ENCODE results near the gene JPT1. TPM values are rescaled to one million over a fixed set of nuclear protein-coding genes. Genes with fewer than 3 reads are reported as not detected.

Gene JPT1
- total RNA-seq, 2 donors from 2014 or later: 19.6 to 45.7 TPM

GRCh38 chr17:75131278-75132017 lies 22.9 kb downstream of the JPT1 start, which contains the start of gene NT5C:
Gene NT5C, minus strand, starts transcription at chr17:75131742. Its CDS starts 35 bp downstream, at chr17:75131707.
- Histone ChIP-seq H3K27ac (peak within 1 kb of the TSS; percentile 89), H3K4me1 (ENCODE audit: control insufficient read depth in 1 of 2, low read depth in 2 of 2) (peaks cover 3 to 11% of the 10 kb centered on the region in 2 donors), H3K4me3 (peak within 1 kb of the TSS; percentile 98), H3K36me3 (peaks cover 2% of the 10 kb centered on the region), H3K27me3 (replicated peaks; ENCODE audit: insufficient read depth) (no peaks in the 10 kb centered on the region), H3K9me3 (no peaks in the 10 kb centered on the region)
- ATAC-seq (ENCODE audit: insufficient number of reproducible peaks, low FRiP score, low read depth) (peak; percentile 41), DNase-seq (ENCODE audit: low spot score) (peak; percentile 33)
- TF ChIP-seq CTCF (IDR thresholded peaks at IDR 0.05): peak; percentile 67

GRCh38 chr17:75130632-75131277 lies 23.6 kb downstream of the JPT1 start:
- no peaks in the 10 kb centered on the region for H3K27me3 ChIP-seq (replicated peaks; ENCODE audit: insufficient read depth)
- ATAC-seq (ENCODE audit: insufficient number of reproducible peaks, low FRiP score, low read depth): peak; percentile 8
- peak overlapping the region; percentile 98 for H3K4me3 ChIP-seq
- peak overlapping the region; percentile 89 for H3K27ac ChIP-seq
- no peaks in the 10 kb centered on the region for H3K9me3 ChIP-seq
- H3K36me3 ChIP-seq: peaks cover 2% of the 10 kb centered on the region
- H3K4me1 ChIP-seq (ENCODE audit: control insufficient read depth in 1 of 2, low read depth in 2 of 2): peaks cover 3 to 11% of the 10 kb centered on the region in 2 donors
- peak; percentile 16 for TF ChIP-seq CTCF (IDR thresholded peaks at IDR 0.05)
- no peak for DNase-seq (ENCODE audit: low spot score)

- Histone ChIP-seq H3K27me3 (replicated peaks; ENCODE audit: insufficient read depth) (no peaks in the 10 kb centered on the region), H3K4me3 (peak overlapping the region; percentile 98), H3K36me3 (peaks cover 2% of the 10 kb centered on the region), H3K4me1 (ENCODE audit: control insufficient read depth in 1 of 2, low read depth in 2 of 2) (peaks cover 3 to 11% of the 10 kb centered on the region in 2 donors), H3K9me3 (no peaks in the 10 kb centered on the region), H3K27ac (peak overlapping the region in 1 of 2 donors; percentile 89)
- DNase-seq (ENCODE audit: low spot score) (no peak), ATAC-seq (ENCODE audit: insufficient number of reproducible peaks, low FRiP score, low read depth) (no peak)
- no peak for TF ChIP-seq CTCF (IDR thresholded peaks at IDR 0.05)
Observed at GRCh38 chr17:75130059-75130631, 24.2 kb downstream of the JPT1 start.

GRCh38 chr17:75129576-75129975 lies 24.7 kb downstream of the JPT1 start:
- H3K9me3 ChIP-seq: no peaks in the 10 kb centered on the region
- ATAC-seq (ENCODE audit: insufficient number of reproducible peaks, low FRiP score, low read depth): no peak
- H3K4me3 ChIP-seq: no peak overlapping the region
- peaks cover 3 to 11% of the 10 kb centered on the region in 2 donors for H3K4me1 ChIP-seq (ENCODE audit: control insufficient read depth in 1 of 2, low read depth in 2 of 2)
- no peak for DNase-seq (ENCODE audit: low spot score)
- H3K36me3 ChIP-seq: peaks cover 2% of the 10 kb centered on the region
- no peaks in the 10 kb centered on the region for H3K27me3 ChIP-seq (replicated peaks; ENCODE audit: insufficient read depth)
- no peak for TF ChIP-seq CTCF (IDR thresholded peaks at IDR 0.05)
- no peak overlapping the region for H3K27ac ChIP-seq

Measured in thoracic aorta (tissue), 2 donors.